ENCODE measurements around the gene FAM13A.

FAM13A gene

DNA sequence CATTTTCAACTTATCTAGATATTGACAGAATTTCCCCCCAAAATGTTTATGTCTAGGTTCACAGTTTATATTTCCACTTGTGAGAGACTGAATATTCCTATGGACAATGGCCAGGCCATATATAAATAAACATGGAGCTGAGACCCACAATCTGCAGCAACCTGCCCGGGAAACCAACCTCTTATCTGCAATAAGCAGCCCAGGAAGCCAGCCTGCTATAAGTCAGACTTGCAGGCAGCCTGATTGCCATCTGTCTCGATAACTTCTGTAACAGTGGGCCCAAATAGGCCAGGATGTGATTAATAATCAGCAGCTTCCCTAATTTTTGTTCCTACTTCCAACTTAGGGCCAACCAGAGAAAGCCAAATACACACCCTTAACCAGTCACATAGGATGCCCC is 354.2 kb downstream of the FAM13A start:
- DNase-seq, result no peak

DNA sequence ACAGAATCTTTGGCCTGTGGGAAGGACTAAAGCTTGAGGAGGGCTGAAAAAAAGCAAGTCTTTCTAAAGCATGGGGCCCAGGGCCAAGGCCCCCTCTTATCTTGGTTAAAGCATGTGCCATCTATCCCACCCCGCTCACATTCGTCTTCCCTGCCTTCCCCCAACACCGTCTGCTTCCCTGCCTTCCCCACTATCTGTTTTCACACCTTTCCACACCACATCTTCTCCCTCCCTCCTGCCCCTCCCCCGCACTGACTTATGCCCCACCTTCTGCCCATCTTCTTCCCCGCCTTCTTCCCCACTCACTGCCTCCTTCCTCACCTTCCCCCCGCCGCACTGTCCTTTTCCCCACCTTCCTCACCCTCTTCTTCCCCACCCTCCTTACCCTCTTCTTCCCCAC is 358.5 kb downstream of the FAM13A start:
- DNase-seq, result no peak

DNA sequence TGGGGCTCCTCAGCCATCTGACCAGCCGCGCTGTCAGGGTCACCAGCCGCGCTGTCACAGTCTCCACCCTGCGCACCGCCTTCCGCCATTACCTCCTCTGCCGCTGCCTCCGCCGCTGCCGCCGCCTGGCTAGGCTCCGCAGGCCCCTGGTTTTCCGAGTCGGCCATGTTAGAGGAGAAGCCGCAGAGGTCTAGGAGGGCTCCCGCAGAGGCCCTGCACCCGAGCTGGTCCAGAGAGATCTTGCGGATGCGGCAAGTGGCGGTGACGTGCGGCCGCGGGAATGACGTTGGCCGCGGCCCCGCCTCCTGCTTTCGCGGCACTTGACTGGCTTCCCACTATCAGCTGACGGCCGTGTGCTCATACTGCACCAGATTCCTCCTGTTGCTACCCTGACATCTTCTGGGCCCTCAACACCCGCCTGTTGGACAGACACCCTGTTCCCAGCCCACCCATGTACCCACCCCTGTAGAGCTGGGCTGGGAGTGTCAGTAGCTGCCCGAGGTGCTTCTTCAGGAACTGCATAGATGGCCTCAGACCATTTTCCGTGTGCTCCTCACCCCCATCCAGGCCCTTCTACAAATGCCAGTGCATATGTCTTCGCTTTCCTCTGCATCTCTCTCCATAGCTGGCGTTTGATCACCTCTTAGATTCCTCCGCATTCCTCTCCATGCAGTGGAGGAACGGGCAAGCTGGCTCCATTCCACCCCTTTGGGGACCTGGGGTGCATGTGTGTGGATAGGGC is 359.2 kb downstream of the FAM13A start, which contains the start of gene NAP1L5:
TSS of gene NAP1L5 (minus strand) at position 242 of the 742 bp plus-strand sequence. CDS start at position 167, 75 bp downstream.
- peak; percentile 66 for DNase-seq

DNA sequence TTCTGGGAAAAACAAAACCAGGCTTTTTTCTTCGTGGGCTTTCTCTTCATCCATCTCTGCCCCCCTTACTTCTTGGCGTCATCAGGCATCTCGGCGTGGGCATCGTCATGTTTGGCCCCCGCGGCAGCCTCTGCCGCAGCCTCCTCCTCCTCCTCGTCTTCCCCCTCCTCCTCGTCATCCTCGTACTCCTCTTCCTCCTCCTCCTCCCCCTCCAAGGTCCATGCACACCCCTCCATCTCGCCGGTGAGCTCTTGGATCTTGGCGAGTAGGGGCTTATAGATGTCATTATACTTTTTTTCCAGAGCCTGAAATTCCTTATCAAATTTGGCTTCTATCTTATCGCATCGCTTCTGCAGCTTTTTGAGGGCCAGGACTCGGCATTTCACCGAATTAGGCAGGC is 359.8 kb downstream of the FAM13A start:
- no peak for DNase-seq

DNA sequence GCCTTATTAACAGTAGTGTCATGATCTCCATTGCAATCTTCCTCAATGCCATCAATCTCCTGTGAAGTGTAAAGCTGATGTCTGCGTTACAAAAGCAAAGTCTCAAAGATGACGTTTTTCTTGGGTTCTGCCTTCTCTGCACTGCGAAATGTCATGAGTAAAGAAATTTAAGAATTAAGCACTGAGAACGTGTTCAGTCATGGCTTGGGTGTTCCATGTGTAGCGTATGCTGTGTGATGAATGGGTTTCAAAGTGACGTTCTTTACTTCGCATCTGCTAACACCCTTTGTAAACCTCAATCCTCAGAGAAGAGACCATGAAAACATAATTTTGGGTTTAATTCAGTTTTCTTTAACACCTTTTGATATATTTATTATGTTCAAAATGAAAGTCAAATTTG is 360.4 kb downstream of the FAM13A start:
- no peak for DNase-seq

DNA sequence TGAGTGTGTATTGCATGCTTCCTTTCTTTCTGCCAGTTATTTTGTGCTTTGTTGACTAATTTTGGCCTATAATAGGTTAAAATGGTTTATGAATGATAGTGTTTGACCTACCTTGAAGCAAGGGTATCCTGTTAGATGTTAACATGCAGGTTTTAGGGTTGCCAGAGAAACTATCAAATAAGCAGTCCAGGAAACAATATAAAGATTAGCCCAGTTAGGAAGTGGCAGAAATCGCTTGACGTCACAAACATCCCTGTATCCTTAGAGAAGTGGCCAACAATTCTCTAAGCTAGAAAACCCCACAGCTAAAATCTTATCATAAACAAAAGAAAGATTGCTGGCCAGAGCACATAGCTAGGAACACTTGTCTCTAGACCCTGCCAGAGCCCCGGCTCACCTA is 363.2 kb downstream of the FAM13A start:
- no peak for DNase-seq

DNA sequence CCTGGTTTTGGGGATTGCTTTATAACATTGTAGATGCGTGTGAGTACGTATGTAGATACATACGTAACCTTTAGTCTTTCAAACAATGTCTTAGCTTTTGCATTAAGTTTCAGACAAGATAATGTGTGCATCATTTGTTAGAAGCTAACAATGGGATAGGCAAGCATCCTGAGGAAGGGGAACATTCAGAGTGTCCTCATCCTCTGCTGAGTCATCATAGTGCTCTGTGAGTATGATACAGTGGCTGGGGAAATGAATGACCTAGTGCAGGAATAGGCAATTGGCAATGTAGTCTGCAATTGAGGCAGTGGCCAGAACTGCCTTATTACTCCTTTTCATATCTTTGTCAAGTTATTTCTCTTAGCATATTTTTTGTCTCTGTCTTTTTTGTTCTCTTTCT is 366.6 kb downstream of the FAM13A start:
- no peak for DNase-seq

DNA sequence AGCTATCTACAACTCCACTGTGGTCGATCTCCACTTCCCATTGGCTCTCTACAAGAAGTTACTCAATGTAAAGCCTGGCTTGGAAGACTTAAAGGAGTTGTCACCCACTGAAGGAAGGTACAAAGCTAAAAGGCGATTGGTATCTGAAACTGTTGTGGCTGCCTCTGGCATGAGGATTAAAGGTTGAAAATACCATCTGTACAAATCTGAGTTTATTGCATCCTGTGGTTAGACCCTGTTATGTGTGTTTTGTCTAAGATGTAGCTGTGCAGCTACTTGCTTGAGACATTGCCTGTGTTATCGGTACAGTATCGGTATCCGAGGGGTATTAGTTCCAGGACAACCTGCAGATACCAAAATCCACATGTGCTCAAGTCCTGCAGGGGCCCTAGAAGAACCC is 375.8 kb downstream of the FAM13A start:
- no peak for DNase-seq

All from islet precursor cell (in vitro differentiated cells).